ENCODE data around the gene NCBP1.
A peak's percentile ranks its signal among the peaks of the same experiment; 100 is the strongest.
"Not testable (repeated sequence)": the region's sequence is repeated elsewhere in the genome, so short reads cannot be mapped to it uniquely, and the experiment has no call there.

The NCBP1 gene

GRCh38 chr9:97632985-97633858 is at the start of gene NCBP1, which contains the start of gene TSTD2:
TSS of gene NCBP1 (plus strand) at chr9:97633821. CDS start at chr9:97633882, 61 bp downstream.
TSS of gene TSTD2 (minus strand) at chr9:97633368. CDS start at chr9:97627562, 5,806 bp downstream.
- peak; percentile 96 for DNase-seq

- not testable (repeated sequence) for DNase-seq
Observed at GRCh38 chr9:97584778-97585177, 48.8 kb upstream of the NCBP1 start.

- not testable (repeated sequence) for DNase-seq
Observed at GRCh38 chr9:97586909-97587308, 46.7 kb upstream of the NCBP1 start.

- no peak for DNase-seq
Observed at GRCh38 chr9:97591535-97591934, 42.1 kb upstream of the NCBP1 start.

- no peak for DNase-seq
Observed at GRCh38 chr9:97592126-97592525, 41.5 kb upstream of the NCBP1 start.

- no peak for DNase-seq
Observed at GRCh38 chr9:97593960-97594359, 39.7 kb upstream of the NCBP1 start.

- no peak for DNase-seq
Observed at GRCh38 chr9:97594381-97594921, 39.2 kb upstream of the NCBP1 start.

GRCh38 chr9:97596906-97597305 is 36.7 kb upstream of the NCBP1 start:
- DNase-seq: no peak

GRCh38 chr9:97598461-97599288 is 34.9 kb upstream of the NCBP1 start:
- peak; percentile 75 for DNase-seq

- no peak for DNase-seq
Observed at GRCh38 chr9:97599314-97599846, 34.2 kb upstream of the NCBP1 start.

GRCh38 chr9:97600531-97601227 is 32.9 kb upstream of the NCBP1 start:
- no peak for DNase-seq

GRCh38 chr9:97601228-97601898 is 32.3 kb upstream of the NCBP1 start:
- DNase-seq: no peak

- DNase-seq: no peak
Observed at GRCh38 chr9:97602430-97602829, 31.2 kb upstream of the NCBP1 start.

GRCh38 chr9:97604901-97605645 is 28.5 kb upstream of the NCBP1 start:
- DNase-seq: no peak

- DNase-seq: peak; percentile 69
Observed at GRCh38 chr9:97615439-97616072, 18.1 kb upstream of the NCBP1 start.

GRCh38 chr9:97617939-97618416 is 15.6 kb upstream of the NCBP1 start:
- DNase-seq: no peak

- not testable (repeated sequence) for DNase-seq
Observed at GRCh38 chr9:97620063-97620462, 13.6 kb upstream of the NCBP1 start.

- DNase-seq: not testable (repeated sequence)
Observed at GRCh38 chr9:97622483-97622882, 11.1 kb upstream of the NCBP1 start.

- no peak for DNase-seq
Observed at GRCh38 chr9:97623946-97624345, 9.7 kb upstream of the NCBP1 start.

GRCh38 chr9:97625620-97626019 is 8.0 kb upstream of the NCBP1 start:
- no peak for DNase-seq

Data from CD4-positive, alpha-beta T cell treated with Interleukin-12 subunit alpha and Interleukin-12 subunit beta, for 1 hour (primary cell).